NCI-H69 (cell line): ENCODE results near the gene TDRD9.
"Not testable (repeated sequence)": the region's sequence is repeated elsewhere in the genome, so short reads cannot be mapped to it uniquely, and the experiment has no call there.

Experiments
- DNase-seq: peaks from one replicate; lab custom pipeline; 2025; lab: John Stamatoyannopoulos, UW

The TDRD9 gene

GRCh38 chr14:103894034-103894722 is 34.1 kb upstream of the TDRD9 start:
- DNase-seq = no peak

GRCh38 chr14:103894723-103895059 is 33.6 kb upstream of the TDRD9 start:
- DNase-seq = no peak

GRCh38 chr14:103896578-103896977 is 31.7 kb upstream of the TDRD9 start:
- DNase-seq = peak; percentile 22

GRCh38 chr14:103897075-103897947 is 30.9 kb upstream of the TDRD9 start:
- peak; percentile 59 for DNase-seq

GRCh38 chr14:103898204-103898603 is 30.1 kb upstream of the TDRD9 start:
- no peak for DNase-seq

- DNase-seq = no peak
Observed at GRCh38 chr14:103898711-103899110, 29.5 kb upstream of the TDRD9 start.

- no peak for DNase-seq
Observed at GRCh38 chr14:103899316-103899715, 28.9 kb upstream of the TDRD9 start.

- DNase-seq = no peak
Observed at GRCh38 chr14:103899833-103900232, 28.4 kb upstream of the TDRD9 start.

GRCh38 chr14:103904493-103905107 is 23.7 kb upstream of the TDRD9 start:
- no peak for DNase-seq

GRCh38 chr14:103905842-103906456 is 22.3 kb upstream of the TDRD9 start:
- DNase-seq = peak; percentile 59

- DNase-seq = no peak
Observed at GRCh38 chr14:103908580-103908979, 19.7 kb upstream of the TDRD9 start.

- DNase-seq = no peak
Observed at GRCh38 chr14:103909531-103910261, 18.6 kb upstream of the TDRD9 start.

- DNase-seq = peak; percentile 94
Observed at GRCh38 chr14:103910262-103910935, 17.9 kb upstream of the TDRD9 start.

- DNase-seq = no peak
Observed at GRCh38 chr14:103910984-103911383, 17.3 kb upstream of the TDRD9 start.

GRCh38 chr14:103915616-103916015 is 12.6 kb upstream of the TDRD9 start:
- no peak for DNase-seq

- no peak for DNase-seq
Observed at GRCh38 chr14:103916636-103917262, 11.5 kb upstream of the TDRD9 start.

GRCh38 chr14:103920981-103921854 is 7.0 kb upstream of the TDRD9 start:
- DNase-seq = peak; percentile 96

GRCh38 chr14:103921855-103922200 is 6.4 kb upstream of the TDRD9 start:
- not testable (repeated sequence) for DNase-seq

- DNase-seq = peak; percentile 88
Observed at GRCh38 chr14:103923863-103924262, 4.4 kb upstream of the TDRD9 start.

GRCh38 chr14:103925316-103925715 is 2.9 kb upstream of the TDRD9 start:
- DNase-seq = no peak
